ENCODE measurements around the gene KIF20B. TPM values are rescaled to one million over a fixed set of nuclear protein-coding genes. Genes with fewer than 3 reads are reported as not detected.
"Not testable (repeated sequence)": the region's sequence is repeated elsewhere in the genome, so short reads cannot be mapped to it uniquely, and the experiment has no call there.

The KIF20B gene
- total and polyA plus RNA-seq, 10 donors = 2.4 to 14.6 (median 8.6) TPM

GRCh38 chr10:89810908-89811525 is 109.6 kb downstream of the KIF20B start:
- Histone ChIP-seq H3K9me3 (no peaks in the 10 kb centered on the region), H3K4me1 (no peaks in the 10 kb centered on the region), H3K4me3 (no peak overlapping the region), H3K36me3 (no peaks in the 10 kb centered on the region), H3K27ac (no peak overlapping the region), H3K27me3 (replicated peaks in 1 of 7) (no peaks in the 10 kb centered on the region)
- 83 to 93% (median 91%) methylated on average over 4 of the region's 4 CpGs for WGBS, 5 donors
- intact Hi-C loops (cut with DNase I; ENCODE audit: low total_unique reads) = no loop called here
- no peak for DNase-seq
- TF ChIP-seq POLR2A (IDR thresholded peaks at IDR 0.05) (no peak), POLR2AphosphoS5 (IDR thresholded peaks at IDR 0.05) (no peak)
- TF ChIP-seq, protein P1, sequence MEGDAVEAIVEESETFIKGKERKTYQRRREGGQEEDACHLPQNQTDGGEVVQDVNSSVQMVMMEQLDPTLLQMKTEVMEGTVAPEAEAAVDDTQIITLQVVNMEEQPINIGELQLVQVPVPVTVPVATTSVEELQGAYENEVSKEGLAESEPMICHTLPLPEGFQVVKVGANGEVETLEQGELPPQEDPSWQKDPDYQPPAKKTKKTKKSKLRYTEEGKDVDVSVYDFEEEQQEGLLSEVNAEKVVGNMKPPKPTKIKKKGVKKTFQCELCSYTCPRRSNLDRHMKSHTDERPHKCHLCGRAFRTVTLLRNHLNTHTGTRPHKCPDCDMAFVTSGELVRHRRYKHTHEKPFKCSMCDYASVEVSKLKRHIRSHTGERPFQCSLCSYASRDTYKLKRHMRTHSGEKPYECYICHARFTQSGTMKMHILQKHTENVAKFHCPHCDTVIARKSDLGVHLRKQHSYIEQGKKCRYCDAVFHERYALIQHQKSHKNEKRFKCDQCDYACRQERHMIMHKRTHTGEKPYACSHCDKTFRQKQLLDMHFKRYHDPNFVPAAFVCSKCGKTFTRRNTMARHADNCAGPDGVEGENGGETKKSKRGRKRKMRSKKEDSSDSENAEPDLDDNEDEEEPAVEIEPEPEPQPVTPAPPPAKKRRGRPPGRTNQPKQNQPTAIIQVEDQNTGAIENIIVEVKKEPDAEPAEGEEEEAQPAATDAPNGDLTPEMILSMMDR (IDR thresholded peaks at IDR 0.05 in 8 of 11, conservative IDR thresholded peaks at IDR 0.05 in 3 of 11) = no peak

- Histone ChIP-seq H3K4me1 (no peaks in the 10 kb centered on the region), H3K27me3 (replicated peaks in 1 of 7) (no peaks in the 10 kb centered on the region), H3K36me3 (no peaks in the 10 kb centered on the region), H3K9me3 (peaks cover 0 to 5% (median under 1%) of the 10 kb centered on the region in 8 donors), H3K4me3 (no peak overlapping the region), H3K27ac (no peak overlapping the region)
- no peak for DNase-seq
- intact Hi-C loops (cut with DNase I; ENCODE audit: low total_unique reads) = no loop called here
- TF ChIP-seq POLR2A (IDR thresholded peaks at IDR 0.05) (no peak), POLR2AphosphoS5 (IDR thresholded peaks at IDR 0.05) (no peak)
- TF ChIP-seq, protein P1 (IDR thresholded peaks at IDR 0.05 in 8 of 11, conservative IDR thresholded peaks at IDR 0.05 in 3 of 11) = no peak
- 46 to 60% (median 50%) methylated on average over 3 of the region's 3 CpGs for WGBS, 5 donors
These were observed 112.2 kb downstream of the KIF20B start for GRCh38 chr10:89813546-89813945.

- H3K27me3 ChIP-seq (replicated peaks in 1 of 7) = no peaks in the 10 kb centered on the region
- DNase-seq = no peak
- intact Hi-C loops (cut with DNase I; ENCODE audit: low total_unique reads) = no loop called here
- H3K36me3 ChIP-seq = no peaks in the 10 kb centered on the region
- no peak overlapping the region for H3K27ac ChIP-seq
- H3K9me3 ChIP-seq = peaks cover 0 to 12% (median 7%) of the 10 kb centered on the region in 8 donors
- 71 to 88% (median 75%) methylated on average over 1 of the region's 1 CpG for WGBS, 5 donors
- H3K4me1 ChIP-seq = no peaks in the 10 kb centered on the region
- H3K4me3 ChIP-seq = no peak overlapping the region
- no peak for TF ChIP-seq POLR2AphosphoS5 (IDR thresholded peaks at IDR 0.05)
- TF ChIP-seq, protein P1 (IDR thresholded peaks at IDR 0.05 in 8 of 11, conservative IDR thresholded peaks at IDR 0.05 in 3 of 11) = no peak
- TF ChIP-seq POLR2A (IDR thresholded peaks at IDR 0.05) = no peak
These were observed 112.9 kb downstream of the KIF20B start for GRCh38 chr10:89814278-89814677.

GRCh38 chr10:89815049-89815853 is 113.9 kb downstream of the KIF20B start:
- Histone ChIP-seq H3K36me3 (no peaks in the 10 kb centered on the region), H3K4me3 (no peak overlapping the region), H3K4me1 (no peaks in the 10 kb centered on the region), H3K27me3 (replicated peaks in 1 of 7) (no peaks in the 10 kb centered on the region), H3K27ac (no peak overlapping the region), H3K9me3 (peaks cover 0 to 18% (median 7%) of the 10 kb centered on the region in 8 donors)
- TF ChIP-seq POLR2AphosphoS5 (IDR thresholded peaks at IDR 0.05) (no peak), POLR2A (IDR thresholded peaks at IDR 0.05) (no peak)
- TF ChIP-seq, protein P1 (IDR thresholded peaks at IDR 0.05 in 8 of 11, conservative IDR thresholded peaks at IDR 0.05 in 3 of 11) = no peak
- intact Hi-C loops (cut with DNase I; ENCODE audit: low total_unique reads) = no loop called here
- 73 to 94% (median 85%) methylated on average over 5 of the region's 5 CpGs for WGBS, 5 donors
- DNase-seq = no peak

DNA sequence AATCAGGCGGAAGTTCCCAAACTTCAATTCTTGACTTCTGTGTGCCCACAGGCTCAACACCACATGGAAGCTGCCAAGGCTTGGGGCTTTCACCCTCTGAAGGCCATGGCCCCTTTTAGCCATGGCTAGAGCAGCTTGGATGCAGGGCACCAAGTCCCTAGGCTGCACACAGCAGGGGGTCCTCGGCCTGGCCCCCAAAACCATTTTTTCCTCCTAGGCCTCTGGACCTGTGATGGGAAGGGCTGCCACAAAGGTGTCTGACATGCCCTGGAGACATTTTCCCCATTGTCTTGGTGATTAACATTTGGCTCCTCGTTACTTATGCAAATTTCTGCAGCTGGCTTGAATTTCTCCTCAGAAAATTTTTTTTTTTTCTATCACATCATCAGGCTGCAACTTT is 117.6 kb downstream of the KIF20B start:
- H3K9me3 ChIP-seq = peaks cover 0 to 18% (median 7%) of the 10 kb centered on the region in 8 donors
- WGBS, 5 donors = 72 to 93% (median 74%) methylated on average over 3 of the region's 3 CpGs
- H3K27ac ChIP-seq; H3K4me3 ChIP-seq; H3K36me3 ChIP-seq; H3K27me3 ChIP-seq (replicated peaks in 1 of 7); H3K4me1 ChIP-seq; DNase-seq; intact Hi-C loops (cut with DNase I; ENCODE audit: low total_unique reads): not testable (repeated sequence)

Measured in spleen (tissue), 11 donors.